B cell (primary cell): ENCODE data around the gene EHBP1. TPM values are rescaled to one million over a fixed set of nuclear protein-coding genes. Genes with fewer than 3 reads are reported as not detected.

ENCODE experiments used
- ATAC-seq: fragments of 200-7000 bp; cut with Tn5 transposase; one replicate; pipeline ENCODE4 v1.10.0; 2021; ENCODE audit warnings: low read depth, mild to moderate bottlenecking, moderate number of reproducible peaks, moderate library complexity
- CTCF ChIA-PET: fragments of 350-600 bp; sonication (Branson Sonifier 250); formaldehyde crosslinking; loops from one replicate; lab custom pipeline; 2021; ENCODE audit warnings: antibody characterized with exemption, inconsistent platforms; lab: Charles Lee
- POLR2A ChIA-PET: fragments of 350-600 bp; sonication (Branson Sonifier 250); formaldehyde crosslinking; loops from one replicate; lab custom pipeline; 2021; ENCODE audit warnings: antibody characterized with exemption; lab: Charles Lee
- DNase-seq: peaks from one replicate; pipeline ENCODE4 v3.0.0; 2013
- H2AFZ ChIP-seq: 2 replicates; pipeline ENCODE4 v1.6.1; 2012; ENCODE audit warnings: mild to moderate bottlenecking, low read depth, low read length; ENCODE audit not compliant: insufficient read depth, poor library complexity, severe bottlenecking
- H3K27ac ChIP-seq, 2 donors: 1 replicate in 1 of 2; 2 replicates in 1 of 2; pipeline ENCODE4 v1.5.1; 2012 to 2013; ENCODE audit warnings: low read length in 2 of 2, mild to moderate bottlenecking in 2 of 2, moderate library complexity in 1 of 2
- H3K27me3 ChIP-seq, 4 experiments: fragments of 200-600 bp in 1 of 4; sonication (generic) in 1 of 4; replicated peaks in 1 of 4; 1 replicate in 2 of 4; 2 replicates in 2 of 4; pipeline versions ENCODE4 v1.6.1 to v1.7.0; 2013 to 2016; ENCODE audit warnings: low read length in 3 of 4, mild to moderate bottlenecking in 2 of 4, mixed read lengths in 1 of 4, moderate library complexity in 1 of 4; ENCODE audit not compliant: insufficient read depth in 4 of 4, control insufficient read depth in 3 of 4; ENCODE audit errors: control extremely low read depth in 1 of 4
- H3K36me3 ChIP-seq, 2 experiments: replicated peaks in 1 of 2; 1 replicate in 1 of 2; 2 replicates in 1 of 2; pipeline versions ENCODE4 v1.6.1 to v1.7.1; 2013; ENCODE audit warnings: low read length in 1 of 2; ENCODE audit not compliant: insufficient read depth in 2 of 2, control insufficient read depth in 1 of 2; ENCODE audit errors: control extremely low read depth in 1 of 2, extremely low read depth in 1 of 2
- H3K4me1 ChIP-seq, 2 donors: fragments of 200-600 bp in 1 of 2; sonication (generic) in 1 of 2; 1 replicate in 1 of 2; 2 replicates in 1 of 2; pipeline versions ENCODE4 v1.5.1 to v1.6.1; 2013 to 2017; ENCODE audit warnings: low read length in 2 of 2; ENCODE audit not compliant: control insufficient read depth in 2 of 2, insufficient read depth in 2 of 2
- H3K4me2 ChIP-seq: replicated peaks from 2 replicates; pipeline ENCODE3; 2012; ENCODE audit warnings: mild to moderate bottlenecking, low read depth, low read length; ENCODE audit not compliant: poor library complexity, severe bottlenecking
- H3K4me3 ChIP-seq, 5 experiments: fragments of 200-600 bp in 1 of 5; sonication (generic) in 1 of 5; 1 replicate in 3 of 5; 2 replicates in 2 of 5; pipeline versions ENCODE4 v1.5.1 to v1.7.0; 2011 to 2016; ENCODE audit warnings: low read length in 4 of 5, mild to moderate bottlenecking in 4 of 5, low read depth in 2 of 5, control low read depth in 1 of 5, moderate library complexity in 1 of 5; ENCODE audit not compliant: insufficient read depth in 1 of 5; ENCODE audit errors: control extremely low read depth in 1 of 5, extremely low read depth in 1 of 5
- H3K79me2 ChIP-seq: fragments of 200-600 bp; sonication (generic); one replicate; pipeline ENCODE4 v1.6.0; 2016; ENCODE audit warnings: low read length; ENCODE audit not compliant: control insufficient read depth, insufficient read depth
- H3K9ac ChIP-seq: fragments of 200-600 bp; sonication (generic); 2 replicates; pipeline ENCODE4 v1.6.1; 2017; ENCODE audit warnings: mild to moderate bottlenecking, low read length, moderate library complexity
- H3K9me3 ChIP-seq, 3 donors: one replicate each; pipeline versions ENCODE4 v1.6.1 to v1.7.1; 2013; ENCODE audit warnings: low read length in 2 of 3; ENCODE audit not compliant: control insufficient read depth in 2 of 3, insufficient read depth in 1 of 3; ENCODE audit errors: control extremely low read depth in 1 of 3
- H4K20me1 ChIP-seq: 2 replicates; pipeline ENCODE4 v1.6.0; 2012; ENCODE audit warnings: mild to moderate bottlenecking, low read length; ENCODE audit not compliant: insufficient read depth, control insufficient read depth, poor library complexity, severe bottlenecking
- H3K27ac Mint-ChIP-seq: one replicate; pipeline ENCODE4 v1.8.0; 2021; ENCODE audit warnings: mixed read lengths
- H3K27me3 Mint-ChIP-seq: one replicate; pipeline ENCODE4 v1.8.0; 2021; ENCODE audit warnings: mixed read lengths
- H3K4me1 Mint-ChIP-seq: one replicate; pipeline ENCODE4 v1.8.0; 2021; ENCODE audit warnings: mixed read lengths
- H3K4me3 Mint-ChIP-seq: one replicate; pipeline ENCODE4 v1.8.0; 2021; ENCODE audit warnings: mixed read lengths
- H3K9me3 Mint-ChIP-seq: one replicate; pipeline ENCODE4 v1.8.0; 2022; ENCODE audit warnings: mixed read lengths; ENCODE audit not compliant: insufficient read depth
- EZH2 ChIP-seq: IDR thresholded peaks from 2 replicates; pipeline ENCODE4 v1.6.1; 2012; ENCODE audit warnings: borderline replicate concordance, low read depth, mild to moderate bottlenecking, moderate library complexity, low read length; ENCODE audit not compliant: insufficient read depth, poor library complexity, severe bottlenecking
- WGBS: methylation state at CpG from one replicate; pipeline ENCODE4 v1.1.5; 2013; ENCODE audit warnings: missing lambda C conversion rate; ENCODE audit not compliant: insufficient coverage; 5-methylcytosine and 5-hydroxymethylcytosine counted together
- intact Hi-C: fragments of 100-400 bp; cut with micrococcal nuclease; formaldehyde crosslinking; loops from one replicate; pipeline ENCODE4 v1.10.0; 2022
- polyA plus RNA-seq: library from polyadenylated mRNA; depleted of rRNA; stranded (reverse); fragments of >200 nt; gene quantifications from 2 replicates; pipeline ENCODE4 v1.2.3, GENCODE V29; 2012
- total RNA-seq, 2 donors: library from RNA; stranded (reverse); fragments of 120-200 nt in 1 of 2; gene quantifications; 1 replicate in 1 of 2; 2 replicates in 1 of 2; pipeline versions ENCODE4 v1.2.3 to v1.2.4, GENCODE V29; 2013 to 2022
- TF ChIP-seq, protein P1 (sequence below): fragments of 200-600 bp; IDR thresholded peaks from one replicate; pipeline ENCODE4 v1.8.0; 2022; ENCODE audit warnings: antibody characterized with exemption, mild to moderate bottlenecking

Gene EHBP1
- total and polyA plus RNA-seq, 2 donors (not counting 1 experiment from before 2014, with no cell fraction given) = 8.8 to 34.7 TPM

DNA sequence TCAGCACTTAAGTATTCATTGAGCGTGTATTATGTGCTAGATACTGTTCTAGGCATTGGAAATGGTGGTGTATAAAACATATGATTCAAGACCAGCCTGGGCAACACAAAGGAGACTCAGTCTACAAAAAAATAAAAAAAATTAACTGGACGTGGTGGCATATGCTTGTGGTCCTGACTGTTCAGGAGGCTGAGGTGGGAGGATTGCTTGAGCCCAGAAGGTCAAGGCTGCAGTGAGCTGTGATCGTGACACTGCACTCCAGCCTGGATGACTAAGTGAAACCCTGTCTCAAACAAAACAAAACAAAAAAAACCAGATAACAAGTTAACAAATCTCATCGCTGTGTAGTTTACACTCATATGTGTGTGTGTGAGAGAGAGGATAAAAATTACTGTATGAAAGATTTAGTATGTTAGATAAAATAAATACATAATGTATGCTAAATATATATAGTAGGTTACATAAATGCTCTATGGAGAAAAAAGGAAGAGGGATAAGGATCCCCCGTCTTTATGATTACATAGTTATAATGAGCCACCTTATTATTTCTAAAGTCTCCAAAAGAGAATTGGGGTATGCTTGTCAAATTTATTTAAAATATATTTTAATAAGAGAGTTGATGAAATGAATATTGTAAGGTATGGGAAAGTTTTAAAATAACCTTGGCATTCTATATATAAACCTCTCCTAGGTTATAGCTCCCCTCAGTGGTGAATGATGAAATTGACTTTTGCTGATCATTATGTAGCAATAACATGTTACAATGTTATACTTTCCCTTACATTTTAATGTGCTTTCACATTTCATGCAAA is 69.2 kb downstream of the EHBP1 start:
- H3K79me2 ChIP-seq = no peaks in the 10 kb centered on the region
- no peak overlapping the region for H3K4me3 ChIP-seq
- no peak overlapping the region for H2AFZ ChIP-seq
- Mint-ChIP-seq H3K27ac (no peak overlapping the region), H3K27me3 (no peaks in the 10 kb centered on the region), H3K4me1 (no peaks in the 10 kb centered on the region), H3K9me3 (peaks cover 7% of the 10 kb centered on the region), H3K4me3 (no peak overlapping the region)
- no peaks in the 10 kb centered on the region for H3K27me3 ChIP-seq
- intact Hi-C loops = loop anchor here (1.0 to 2.0 kb wide), 2 partner anchors 781 to 856 kb away; no protein-coding TSS in a partner anchor
- DNase-seq = peak; percentile 46
- ChIA-PET POLR2A (no interaction called here), CTCF (interaction anchor here (0.5 to 12.0 kb wide), 15 partner anchors 11 to 1339 kb away, joined by 3 to 314 read pairs (median 4); no protein-coding TSS in a partner anchor)
- no peaks in the 10 kb centered on the region for H3K4me1 ChIP-seq
- no peaks in the 10 kb centered on the region for H3K36me3 ChIP-seq
- ATAC-seq = no peak
- no CpG with 5 or more reads among the region's 5 CpGs for WGBS
- H3K4me2 ChIP-seq = no peak overlapping the region
- H3K9me3 ChIP-seq = no peaks in the 10 kb centered on the region
- H3K27ac ChIP-seq = no peak overlapping the region
- no peak for TF ChIP-seq EZH2
- TF ChIP-seq, protein P1, sequence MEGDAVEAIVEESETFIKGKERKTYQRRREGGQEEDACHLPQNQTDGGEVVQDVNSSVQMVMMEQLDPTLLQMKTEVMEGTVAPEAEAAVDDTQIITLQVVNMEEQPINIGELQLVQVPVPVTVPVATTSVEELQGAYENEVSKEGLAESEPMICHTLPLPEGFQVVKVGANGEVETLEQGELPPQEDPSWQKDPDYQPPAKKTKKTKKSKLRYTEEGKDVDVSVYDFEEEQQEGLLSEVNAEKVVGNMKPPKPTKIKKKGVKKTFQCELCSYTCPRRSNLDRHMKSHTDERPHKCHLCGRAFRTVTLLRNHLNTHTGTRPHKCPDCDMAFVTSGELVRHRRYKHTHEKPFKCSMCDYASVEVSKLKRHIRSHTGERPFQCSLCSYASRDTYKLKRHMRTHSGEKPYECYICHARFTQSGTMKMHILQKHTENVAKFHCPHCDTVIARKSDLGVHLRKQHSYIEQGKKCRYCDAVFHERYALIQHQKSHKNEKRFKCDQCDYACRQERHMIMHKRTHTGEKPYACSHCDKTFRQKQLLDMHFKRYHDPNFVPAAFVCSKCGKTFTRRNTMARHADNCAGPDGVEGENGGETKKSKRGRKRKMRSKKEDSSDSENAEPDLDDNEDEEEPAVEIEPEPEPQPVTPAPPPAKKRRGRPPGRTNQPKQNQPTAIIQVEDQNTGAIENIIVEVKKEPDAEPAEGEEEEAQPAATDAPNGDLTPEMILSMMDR = peak; percentile 88
- H3K9ac ChIP-seq = no peak overlapping the region
- no peaks in the 10 kb centered on the region for H4K20me1 ChIP-seq

GRCh38 chr2:62775367-62775668 is 69.8 kb downstream of the EHBP1 start:
- H2AFZ ChIP-seq = no peak overlapping the region
- no peak overlapping the region for H3K9ac ChIP-seq
- no peak overlapping the region for H3K4me2 ChIP-seq
- H3K36me3 ChIP-seq = no peaks in the 10 kb centered on the region
- no CpG with 5 or more reads among the region's 2 CpGs for WGBS
- no peaks in the 10 kb centered on the region for H3K27me3 ChIP-seq
- no peak overlapping the region for H3K4me3 ChIP-seq
- no peaks in the 10 kb centered on the region for H3K4me1 ChIP-seq
- H4K20me1 ChIP-seq = no peaks in the 10 kb centered on the region
- no peak for DNase-seq
- no peak for ATAC-seq
- ChIA-PET CTCF (interaction anchor here (0.6 to 12.0 kb wide), 13 partner anchors 11 to 856 kb away, joined by 3 to 314 read pairs (median 4); no protein-coding TSS in a partner anchor), POLR2A (no interaction called here)
- Mint-ChIP-seq H3K4me3 (no peak overlapping the region), H3K9me3 (peaks cover 2% of the 10 kb centered on the region), H3K4me1 (no peaks in the 10 kb centered on the region), H3K27me3 (no peaks in the 10 kb centered on the region), H3K27ac (no peak overlapping the region)
- TF ChIP-seq, protein P1 = no peak
- TF ChIP-seq EZH2 = no peak
- H3K9me3 ChIP-seq = no peaks in the 10 kb centered on the region
- H3K79me2 ChIP-seq = no peaks in the 10 kb centered on the region
- intact Hi-C loops = loop anchor here (1.0 to 2.0 kb wide), 2 partner anchors 782 to 857 kb away; no protein-coding TSS in a partner anchor
- no peak overlapping the region for H3K27ac ChIP-seq
